Measurements from ENCODE around the gene UGT1A7.
"Not testable (repeated sequence)": the region's sequence is repeated elsewhere in the genome, so short reads cannot be mapped to it uniquely, and the experiment has no call there.

UGT1A7 gene

GRCh38 chr2:233714121-233714520 is 32.4 kb downstream of the UGT1A7 start:
- DNase-seq = no peak

- no peak for DNase-seq
Observed at GRCh38 chr2:233718552-233718951, 36.9 kb downstream of the UGT1A7 start, which contains the start of gene UGT1A4. Gene UGT1A4 (plus strand): TSS chr2:233718736. CDS start chr2:233718821, 85 bp downstream.

GRCh38 chr2:233728723-233729301 is 47.1 kb downstream of the UGT1A7 start, which contains the start of gene UGT1A3:
Gene UGT1A3 (plus strand): TSS chr2:233729042. CDS start chr2:233729127, 85 bp downstream.
- DNase-seq = no peak

- not testable (repeated sequence) for DNase-seq
Observed at GRCh38 chr2:233736868-233737653, 55.4 kb downstream of the UGT1A7 start.

GRCh38 chr2:233740870-233741269 is 59.2 kb downstream of the UGT1A7 start:
- no peak for DNase-seq

- DNase-seq = no peak
Observed at GRCh38 chr2:233743464-233744259, 62.0 kb downstream of the UGT1A7 start.

- no peak for DNase-seq
Observed at GRCh38 chr2:233745073-233745755, 63.5 kb downstream of the UGT1A7 start.

GRCh38 chr2:233745838-233746237 is 64.1 kb downstream of the UGT1A7 start:
- not testable (repeated sequence) for DNase-seq

- DNase-seq = no peak
Observed at GRCh38 chr2:233746475-233747282, 65.0 kb downstream of the UGT1A7 start.

GRCh38 chr2:233747283-233747544 is 65.5 kb downstream of the UGT1A7 start:
- DNase-seq = no peak

GRCh38 chr2:233750689-233751088 is 69.0 kb downstream of the UGT1A7 start:
- not testable (repeated sequence) for DNase-seq

- not testable (repeated sequence) for DNase-seq
Observed at GRCh38 chr2:233751212-233752009, 69.7 kb downstream of the UGT1A7 start.

- DNase-seq = no peak
Observed at GRCh38 chr2:233754872-233755611, 73.3 kb downstream of the UGT1A7 start.

- DNase-seq = no peak
Observed at GRCh38 chr2:233756429-233757081, 74.9 kb downstream of the UGT1A7 start.

GRCh38 chr2:233758141-233758540 is 76.4 kb downstream of the UGT1A7 start:
- DNase-seq = no peak

- no peak for DNase-seq
Observed at GRCh38 chr2:233758849-233759248, 77.1 kb downstream of the UGT1A7 start.

- no peak for DNase-seq
Observed at GRCh38 chr2:233760043-233760442, 78.3 kb downstream of the UGT1A7 start, which contains the start of gene UGT1A1. Gene UGT1A1 (plus strand): TSS chr2:233760270. CDS start chr2:233760288, 18 bp downstream.

- DNase-seq = no peak
Observed at GRCh38 chr2:233761040-233761769, 79.5 kb downstream of the UGT1A7 start.

- DNase-seq = no peak
Observed at GRCh38 chr2:233764264-233764663, 82.6 kb downstream of the UGT1A7 start.

All from stimulated activated CD4-positive, alpha-beta T cell treated with anti-CD3 and anti-CD28 coated beads, Interleukin-2, amount 100 ng/mL, for 48 hours (primary cell).